Karpas-422 (cell line): ENCODE data around the gene NDP. TPM values are rescaled to one million over a fixed set of nuclear protein-coding genes. Genes with fewer than 3 reads are reported as not detected.

Experiments used
- DNase-seq: peaks from one replicate; pipeline ENCODE4 v3.0.0-alpha.2; 2015
- H2AFZ ChIP-seq: fragments of 200-600 bp; sonication (generic); 2 replicates; pipeline ENCODE4 v1.6.1; 2014; ENCODE audit warnings: antibody characterized with exemption, low read length, mixed read lengths
- H3K27ac ChIP-seq: fragments of 200-600 bp; sonication (generic); 2 replicates; pipeline ENCODE4 v1.5.1; 2014; ENCODE audit warnings: mild to moderate bottlenecking, low read length, moderate library complexity
- H3K27me3 ChIP-seq: fragments of 200-600 bp; sonication (generic); 2 replicates; pipeline ENCODE4 v1.6.1; 2014; ENCODE audit warnings: low read length, mixed read lengths
- H3K36me3 ChIP-seq: fragments of 200-600 bp; sonication (generic); 2 replicates; pipeline ENCODE4 v1.6.1; 2014; ENCODE audit warnings: low read length, mixed read lengths; ENCODE audit not compliant: insufficient read depth
- H3K4me1 ChIP-seq: fragments of 200-600 bp; sonication (generic); 2 replicates; pipeline ENCODE4 v1.6.1; 2014; ENCODE audit warnings: mild to moderate bottlenecking, low read length, mixed read lengths
- H3K4me2 ChIP-seq: fragments of 200-600 bp; sonication (generic); 2 replicates; pipeline ENCODE4 v1.6.1; 2014; ENCODE audit warnings: low read length, low read depth, mild to moderate bottlenecking; ENCODE audit not compliant: poor library complexity, severe bottlenecking
- H3K4me3 ChIP-seq: fragments of 200-600 bp; sonication (generic); 2 replicates; pipeline ENCODE4 v1.5.1; 2014; ENCODE audit warnings: mild to moderate bottlenecking, antibody characterized with exemption, low read length, mixed read lengths
- H3K79me2 ChIP-seq: fragments of 200-600 bp; sonication (generic); 2 replicates; pipeline ENCODE4 v1.6.1; 2014; ENCODE audit warnings: mild to moderate bottlenecking, low read length, mixed read lengths
- H3K9ac ChIP-seq: fragments of 200-600 bp; sonication (generic); 2 replicates; pipeline ENCODE4 v1.6.0; 2014; ENCODE audit warnings: low read length
- H3K9me2 ChIP-seq: fragments of 200-600 bp; sonication (generic), shearing (Covaris generic); replicated peaks from 2 replicates; pipeline ENCODE4 v1.6.0; 2014; ENCODE audit warnings: mild to moderate bottlenecking, low read length, moderate library complexity; ENCODE audit not compliant: insufficient read depth
- H3K9me3 ChIP-seq: fragments of 300-700, 200-600 bp; sonication (generic); 2 replicates; pipeline ENCODE4 v1.6.1; 2014; ENCODE audit warnings: low read length, mixed read lengths
- H4K20me1 ChIP-seq: fragments of 200-600 bp; sonication (generic); 2 replicates; pipeline ENCODE4 v1.6.1; 2014; ENCODE audit warnings: mild to moderate bottlenecking, antibody characterized with exemption, low read length, low read depth; ENCODE audit not compliant: insufficient read depth
- total RNA-seq: library from RNA; depleted of rRNA; stranded (reverse); fragments of >200 nt; shearing (Covaris generic); gene quantifications from 2 replicates; pipeline ENCODE4 v1.2.3, GENCODE V29; 2014; ENCODE audit warnings: low replicate concordance

Gene NDP
- total RNA-seq, 1 experiment from 2014 or later, result not detected

DNA sequence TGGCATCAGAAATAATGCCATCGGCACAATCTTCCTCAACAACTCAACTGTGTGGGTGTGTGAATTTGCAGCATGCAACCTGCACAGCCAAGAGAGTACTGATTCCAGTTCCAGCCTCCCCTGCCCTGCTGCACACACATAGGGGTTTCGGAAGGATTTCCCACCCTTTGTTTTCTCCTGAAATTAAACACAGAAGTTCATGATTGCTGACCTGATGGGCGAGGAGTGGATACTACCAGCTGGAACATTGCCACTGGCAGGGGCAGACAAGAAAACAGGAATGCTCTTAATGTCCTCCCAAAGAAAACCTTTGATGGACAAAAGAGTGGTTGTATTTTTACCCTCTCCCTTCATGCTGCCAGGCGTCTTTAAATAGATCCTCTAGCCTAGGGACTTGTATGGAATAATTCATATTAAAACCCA lies 4.8 kb downstream of the NDP start:
- no peaks in the 10 kb centered on the region for H3K9me2 ChIP-seq
- H3K9me3 ChIP-seq, result no peaks in the 10 kb centered on the region
- no peak overlapping the region for H2AFZ ChIP-seq
- no peaks in the 10 kb centered on the region for H3K36me3 ChIP-seq
- no peaks in the 10 kb centered on the region for H3K4me1 ChIP-seq
- H3K27me3 ChIP-seq, result no peaks in the 10 kb centered on the region
- no peak overlapping the region for H3K9ac ChIP-seq
- no peak for DNase-seq
- H3K79me2 ChIP-seq, result no peaks in the 10 kb centered on the region
- H3K4me3 ChIP-seq, result no peak overlapping the region
- H4K20me1 ChIP-seq, result no peaks in the 10 kb centered on the region
- no peak overlapping the region for H3K4me2 ChIP-seq
- no peak overlapping the region for H3K27ac ChIP-seq

DNA sequence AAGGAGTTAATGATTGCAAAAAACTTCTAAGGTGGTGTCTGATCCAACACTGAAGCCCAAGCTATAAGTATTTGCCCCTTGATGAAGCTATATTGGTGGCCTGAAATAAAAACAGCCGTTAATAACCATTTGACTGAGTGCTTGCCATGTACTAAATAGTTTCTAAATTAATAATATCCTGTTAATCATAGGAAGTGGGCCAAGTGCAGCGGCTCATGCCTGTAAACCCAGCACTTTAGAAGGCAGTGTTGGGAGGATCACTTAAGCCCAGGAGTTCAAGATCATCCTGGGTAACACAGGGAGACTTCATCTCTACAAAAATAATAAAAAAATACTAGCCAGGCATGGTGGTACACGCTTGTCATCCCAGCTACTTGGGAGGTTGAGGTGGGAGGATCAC lies 8.3 kb downstream of the NDP start:
- DNase-seq, result no peak
- H3K36me3 ChIP-seq, result no peaks in the 10 kb centered on the region

DNA sequence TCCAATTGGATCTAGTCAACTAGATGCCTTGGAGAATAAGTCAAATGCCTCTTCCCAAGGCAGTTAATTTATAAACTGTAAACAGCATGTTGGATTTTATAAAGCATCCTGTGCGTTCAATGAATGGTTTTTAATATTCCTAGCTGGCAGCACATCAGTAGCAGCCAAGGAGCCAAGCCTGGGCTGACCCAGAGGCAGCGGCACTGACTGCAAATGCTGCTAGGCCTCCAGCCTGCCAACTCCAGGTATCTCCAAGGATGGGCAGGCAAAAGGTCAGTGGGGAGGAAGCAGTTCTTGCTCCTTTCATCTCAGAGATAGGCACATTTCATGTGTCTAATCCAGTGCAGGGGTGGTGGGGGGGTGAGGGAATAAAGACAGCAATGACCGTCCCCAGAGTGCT lies 9.5 kb downstream of the NDP start:
- H3K9me3 ChIP-seq, result peaks cover 6% of the 10 kb centered on the region

More for the DNA sequence above, 8.3 kb downstream of the NDP start:
- H3K27me3 ChIP-seq, result no peaks in the 10 kb centered on the region
- H3K79me2 ChIP-seq, result no peaks in the 10 kb centered on the region
- no peak overlapping the region for H3K4me3 ChIP-seq
- H3K9ac ChIP-seq, result no peak overlapping the region
- no peaks in the 10 kb centered on the region for H4K20me1 ChIP-seq
- H3K4me1 ChIP-seq, result no peaks in the 10 kb centered on the region
- no peaks in the 10 kb centered on the region for H3K9me2 ChIP-seq
- no peak overlapping the region for H2AFZ ChIP-seq
- peaks cover 6% of the 10 kb centered on the region for H3K9me3 ChIP-seq
- no peak overlapping the region for H3K4me2 ChIP-seq
- H3K27ac ChIP-seq, result no peak overlapping the region

DNA sequence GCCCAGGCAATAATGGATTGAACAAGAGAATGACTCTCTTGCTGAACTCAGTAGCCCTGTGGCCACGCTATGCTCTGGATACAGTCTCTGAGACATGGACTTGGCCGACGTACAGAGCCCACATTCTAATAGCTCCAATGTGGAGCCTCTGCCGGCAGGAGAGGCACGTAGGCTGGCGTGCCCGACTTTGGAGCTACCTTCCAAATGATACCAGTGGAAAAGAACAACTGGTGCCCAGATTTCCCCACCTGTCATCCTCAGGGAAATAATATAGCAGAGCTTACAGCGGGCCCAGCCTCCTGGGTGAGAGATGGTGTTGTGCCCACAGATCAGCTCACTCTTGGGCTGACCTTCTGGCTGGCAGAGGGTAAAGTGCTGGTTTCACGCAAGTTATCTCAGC lies 10.6 kb downstream of the NDP start:
- H3K27ac ChIP-seq, result no peak overlapping the region
- H3K9ac ChIP-seq, result no peak overlapping the region
- H3K27me3 ChIP-seq, result no peaks in the 10 kb centered on the region
- no peaks in the 10 kb centered on the region for H3K4me1 ChIP-seq
- H4K20me1 ChIP-seq, result no peaks in the 10 kb centered on the region
- peaks cover 6% of the 10 kb centered on the region for H3K9me3 ChIP-seq
- no peak overlapping the region for H2AFZ ChIP-seq
- no peaks in the 10 kb centered on the region for H3K9me2 ChIP-seq
- H3K79me2 ChIP-seq, result no peaks in the 10 kb centered on the region
- no peak for DNase-seq
- no peak overlapping the region for H3K4me3 ChIP-seq
- H3K4me2 ChIP-seq, result no peak overlapping the region
- H3K36me3 ChIP-seq, result no peaks in the 10 kb centered on the region

More for the DNA sequence above, 9.5 kb downstream of the NDP start:
- no peaks in the 10 kb centered on the region for H3K27me3 ChIP-seq
- H3K4me2 ChIP-seq, result no peak overlapping the region
- no peaks in the 10 kb centered on the region for H3K79me2 ChIP-seq
- H3K36me3 ChIP-seq, result no peaks in the 10 kb centered on the region
- H3K4me1 ChIP-seq, result no peaks in the 10 kb centered on the region
- no peak for DNase-seq
- H3K9ac ChIP-seq, result no peak overlapping the region
- no peaks in the 10 kb centered on the region for H3K9me2 ChIP-seq
- H3K27ac ChIP-seq, result no peak overlapping the region
- H3K4me3 ChIP-seq, result no peak overlapping the region
- no peak overlapping the region for H2AFZ ChIP-seq
- H4K20me1 ChIP-seq, result no peaks in the 10 kb centered on the region

DNA sequence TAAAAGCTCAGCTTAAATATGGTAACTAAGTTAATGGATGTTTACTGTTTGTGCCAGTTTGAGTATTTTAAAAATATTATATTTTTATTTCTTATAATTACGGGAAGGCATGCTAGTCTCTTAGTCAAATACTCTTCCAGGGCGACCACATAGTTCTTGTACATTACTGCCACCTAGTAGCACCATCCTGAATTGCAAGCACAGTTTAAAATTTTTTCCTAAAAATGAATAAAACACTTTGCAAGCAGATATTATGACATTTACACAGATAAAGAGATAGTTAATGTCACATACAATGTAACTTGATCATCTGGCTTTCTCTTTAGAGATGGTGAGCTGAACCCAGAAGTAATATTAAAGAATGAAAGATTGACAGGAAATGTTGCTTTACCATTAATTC lies 11.5 kb downstream of the NDP start:
- no peaks in the 10 kb centered on the region for H3K79me2 ChIP-seq
- H3K9me3 ChIP-seq, result peaks cover 6% of the 10 kb centered on the region
- H3K4me3 ChIP-seq, result no peak overlapping the region
- no peak overlapping the region for H3K9ac ChIP-seq
- DNase-seq, result peak; percentile 56
- H3K36me3 ChIP-seq, result no peaks in the 10 kb centered on the region
- no peak overlapping the region for H2AFZ ChIP-seq
- H4K20me1 ChIP-seq, result no peaks in the 10 kb centered on the region
- no peaks in the 10 kb centered on the region for H3K9me2 ChIP-seq
- H3K27ac ChIP-seq, result no peak overlapping the region
- no peak overlapping the region for H3K4me2 ChIP-seq
- no peaks in the 10 kb centered on the region for H3K4me1 ChIP-seq
- H3K27me3 ChIP-seq, result no peaks in the 10 kb centered on the region

DNA sequence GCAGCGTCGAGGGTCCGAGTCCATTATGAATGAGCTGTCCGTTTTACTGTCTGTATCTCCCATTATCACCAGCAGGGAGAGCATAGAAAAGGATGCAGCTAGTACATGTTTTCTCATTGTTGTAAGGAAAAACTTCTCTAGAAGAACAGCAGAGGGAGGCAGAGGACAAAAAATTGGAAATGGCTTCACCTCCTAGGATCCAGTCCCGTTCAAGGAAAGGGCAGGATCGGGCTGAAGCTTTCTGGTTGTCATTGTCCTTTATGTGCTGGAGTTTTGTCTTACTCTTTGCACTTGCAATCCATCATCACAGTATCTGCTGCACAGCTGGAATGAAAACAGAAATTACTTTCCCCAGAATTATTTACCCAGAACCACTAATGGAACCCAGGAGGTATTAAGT lies 14.7 kb downstream of the NDP start:
- Histone ChIP-seq H3K9ac (no peak overlapping the region), H4K20me1 (no peaks in the 10 kb centered on the region), H3K36me3 (no peaks in the 10 kb centered on the region), H3K27me3 (no peaks in the 10 kb centered on the region), H2AFZ (no peak overlapping the region), H3K27ac (no peak overlapping the region), H3K4me1 (no peaks in the 10 kb centered on the region), H3K9me3 (peaks cover 6% of the 10 kb centered on the region), H3K9me2 (no peaks in the 10 kb centered on the region), H3K4me3 (no peak overlapping the region), H3K79me2 (no peaks in the 10 kb centered on the region), H3K4me2 (no peak overlapping the region)
- DNase-seq, result peak; percentile 85

DNA sequence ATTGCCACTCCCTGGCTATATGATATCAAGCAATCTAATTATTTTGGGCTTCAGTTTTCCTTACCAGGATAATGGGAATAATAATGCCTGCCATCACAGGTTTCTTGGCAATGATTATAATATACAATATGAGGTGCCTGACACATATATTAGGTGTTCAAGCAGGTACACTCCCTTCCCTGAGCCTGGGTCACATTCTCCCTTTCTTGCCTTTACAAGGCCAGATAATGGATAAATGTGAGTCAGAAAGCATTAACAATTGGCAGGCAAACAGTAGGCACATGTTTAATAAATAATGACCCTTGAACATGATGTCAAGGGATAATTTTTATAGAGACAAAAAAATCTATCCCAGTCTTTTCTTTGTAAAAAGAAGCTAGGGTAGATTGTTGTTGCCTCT lies 17.2 kb downstream of the NDP start:
- Histone ChIP-seq H3K9me2 (no peaks in the 10 kb centered on the region), H3K27ac (no peak overlapping the region), H3K9ac (no peak overlapping the region), H3K27me3 (no peaks in the 10 kb centered on the region), H3K9me3 (no peaks in the 10 kb centered on the region), H3K79me2 (no peaks in the 10 kb centered on the region), H2AFZ (no peak overlapping the region), H3K4me2 (no peak overlapping the region), H3K4me3 (no peak overlapping the region), H3K4me1 (no peaks in the 10 kb centered on the region), H3K36me3 (no peaks in the 10 kb centered on the region), H4K20me1 (no peaks in the 10 kb centered on the region)
- DNase-seq, result no peak

DNA sequence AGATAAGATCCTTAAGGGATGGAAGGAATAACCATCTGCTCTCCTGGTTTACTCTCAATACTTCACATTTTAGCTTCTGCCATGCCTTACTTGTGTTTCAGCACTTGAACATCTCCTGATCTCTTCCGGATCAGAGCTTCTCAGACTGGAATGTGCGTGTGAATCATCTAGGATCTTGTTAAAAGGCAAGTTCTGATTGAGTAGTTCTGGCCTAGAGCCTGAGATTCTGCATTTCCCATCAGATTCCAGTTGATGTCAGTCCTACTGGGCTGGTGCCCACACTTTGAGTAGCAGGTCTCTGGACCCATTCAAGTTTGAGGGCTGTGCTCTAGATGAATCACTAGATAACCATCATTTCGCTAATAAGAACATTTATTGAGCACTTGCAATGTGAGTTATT lies 20.0 kb downstream of the NDP start:
- no peaks in the 10 kb centered on the region for H3K9me3 ChIP-seq
- H3K9me2 ChIP-seq, result no peaks in the 10 kb centered on the region
- H3K4me1 ChIP-seq, result no peaks in the 10 kb centered on the region
- H3K4me3 ChIP-seq, result no peak overlapping the region
- no peak overlapping the region for H3K9ac ChIP-seq
- no peaks in the 10 kb centered on the region for H3K79me2 ChIP-seq
- DNase-seq, result no peak
- H3K4me2 ChIP-seq, result no peak overlapping the region
- H3K36me3 ChIP-seq, result no peaks in the 10 kb centered on the region
- no peak overlapping the region for H2AFZ ChIP-seq
- H3K27ac ChIP-seq, result no peak overlapping the region
- no peaks in the 10 kb centered on the region for H3K27me3 ChIP-seq
- H4K20me1 ChIP-seq, result no peaks in the 10 kb centered on the region

DNA sequence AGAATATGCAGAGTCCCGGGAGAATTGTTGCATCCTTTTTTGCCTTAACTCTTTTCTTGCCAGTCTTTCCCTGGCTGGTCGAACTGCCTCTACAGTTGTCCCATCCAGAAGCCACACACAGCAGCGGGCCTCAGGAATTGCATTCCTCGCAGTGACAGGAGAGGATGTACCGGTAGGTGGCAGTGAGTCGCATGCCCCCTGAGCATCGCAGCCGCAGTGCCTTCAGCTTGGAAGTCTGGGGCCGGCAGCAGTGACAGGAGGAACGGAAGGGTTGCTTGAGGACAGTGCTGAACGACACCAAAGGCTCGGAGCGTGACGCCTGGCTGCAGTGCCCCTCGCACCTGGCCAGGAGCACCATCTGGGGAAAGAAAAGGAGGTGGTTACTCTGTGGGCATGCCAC lies 23.5 kb downstream of the NDP start:
- Histone ChIP-seq H4K20me1 (no peaks in the 10 kb centered on the region), H3K4me3 (no peak overlapping the region), H3K27ac (no peak overlapping the region), H3K4me1 (no peaks in the 10 kb centered on the region), H3K9me3 (no peaks in the 10 kb centered on the region), H3K36me3 (no peaks in the 10 kb centered on the region), H3K4me2 (no peak overlapping the region), H3K9me2 (no peaks in the 10 kb centered on the region), H3K79me2 (no peaks in the 10 kb centered on the region), H3K9ac (no peak overlapping the region), H3K27me3 (no peaks in the 10 kb centered on the region), H2AFZ (no peak overlapping the region)
- DNase-seq, result peak; percentile 61
